Esophagus (tissue), 2 donors: ENCODE results near the gene NEURL4. TPM values are rescaled to one million over a fixed set of nuclear protein-coding genes. Genes with fewer than 3 reads are reported as not detected.

Experiments
- polyA plus RNA-seq, 2 donors: library from polyadenylated mRNA; stranded (reverse); fragments of 200-250 nt; gene quantifications; one replicate each; pipeline ENCODE4 v1.2.3, GENCODE V29; 2013
- donor health status: healthy with polysubstance abuse.
- donor health status: Bipolar disorder and iron deficiency.

The NEURL4 gene
- polyA plus RNA-seq, 2 donors: 15.7 to 32.1 TPM

Other genes with a start within 250 kb of the NEURL4 start
- gene CLEC10A, start 249.1 kb downstream of the NEURL4 start, polyA plus RNA-seq: 1 to 10 TPM; 1.7 to 6.0 TPM
- under 1 TPM; 0.24 to 1.00 TPM for gene ASGR2, start 214.5 kb downstream of the NEURL4 start, polyA plus RNA-seq
- gene ASGR1, start 150.0 kb downstream of the NEURL4 start, polyA plus RNA-seq: 1 to 10 TPM in 1 of 2 donors, under 1 TPM in 1; 0.84 to 2.0 TPM
- 10 to 100 TPM in 1 of 2 donors, 1 to 10 TPM in 1; 3.2 to 11.8 TPM for gene DLG4, start 109.5 kb downstream of the NEURL4 start, polyA plus RNA-seq
- gene ACADVL, start 109.4 kb downstream of the NEURL4 start, polyA plus RNA-seq: 100 to 1,000 TPM; 484 to 979 TPM
- gene DVL2, start 94.8 kb downstream of the NEURL4 start, polyA plus RNA-seq: 10 to 100 TPM; 20.8 to 32.2 TPM
- gene PHF23, start 89.9 kb downstream of the NEURL4 start, polyA plus RNA-seq: 10 to 100 TPM; 22.4 to 29.6 TPM
- gene GABARAP, start 86.9 kb downstream of the NEURL4 start, polyA plus RNA-seq: 100 to 1,000 TPM; 354 to 393 TPM
- gene CTDNEP1, start 77.6 kb downstream of the NEURL4 start, polyA plus RNA-seq: 10 to 100 TPM; 42.4 to 58.5 TPM
- gene ELP5, start 77.1 kb downstream of the NEURL4 start, polyA plus RNA-seq: 10 to 100 TPM; 14.7 to 39.0 TPM
- 100 to 1,000 TPM; 271 to 275 TPM for gene CLDN7, start 66.9 kb downstream of the NEURL4 start, polyA plus RNA-seq
- 1 to 10 TPM; 5.4 to 7.6 TPM for gene SLC2A4, start 47.6 kb downstream of the NEURL4 start, polyA plus RNA-seq
- 10 to 100 TPM in 1 of 2 donors, 1 to 10 TPM in 1; 2.8 to 13.0 TPM for gene YBX2, start 34.7 kb downstream of the NEURL4 start, polyA plus RNA-seq
- 100 to 1,000 TPM; 597 to 599 TPM for gene EIF5A, start 21.7 kb downstream of the NEURL4 start, polyA plus RNA-seq
- 10 to 100 TPM; 54.5 to 56.5 TPM for gene GPS2, start 14.0 kb downstream of the NEURL4 start, polyA plus RNA-seq
- gene ACAP1, start 7.2 kb upstream of the NEURL4 start, polyA plus RNA-seq: 1 to 10 TPM; 5.3 to 9.7 TPM
- gene KCTD11, start 22.8 kb upstream of the NEURL4 start, polyA plus RNA-seq: 10 to 100 TPM; 39.3 to 75.9 TPM
- gene TMEM95, start 25.8 kb upstream of the NEURL4 start, polyA plus RNA-seq: under 1 TPM in 1 of 2 donors, not detected in 1; 0.18 TPM
- gene TNK1, start 51.8 kb upstream of the NEURL4 start, polyA plus RNA-seq: 1 to 10 TPM; 6.1 to 9.3 TPM
- 10 to 100 TPM; 24.7 to 31.0 TPM for gene PLSCR3, start 65.2 kb upstream of the NEURL4 start, polyA plus RNA-seq
- 100 to 1,000 TPM; 105 to 158 TPM for gene TMEM256, start 74.8 kb upstream of the NEURL4 start, polyA plus RNA-seq
- gene NLGN2, start 78.5 kb upstream of the NEURL4 start, polyA plus RNA-seq: 1 to 10 TPM; 4.2 to 5.5 TPM
- not detected for gene SPEM1, start 91.0 kb upstream of the NEURL4 start, polyA plus RNA-seq
- not detected for gene SPEM2, start 96.3 kb upstream of the NEURL4 start, polyA plus RNA-seq
- gene SPEM3, start 99.5 kb upstream of the NEURL4 start, polyA plus RNA-seq: not detected
- 1 to 10 TPM; 6.8 to 9.8 TPM for gene TMEM102, start 106.1 kb upstream of the NEURL4 start, polyA plus RNA-seq
- 10 to 100 TPM in 1 of 2 donors, 1 to 10 TPM in 1; 5.6 to 16.5 TPM for gene FGF11, start 110.2 kb upstream of the NEURL4 start, polyA plus RNA-seq
- gene CHRNB1, start 115.7 kb upstream of the NEURL4 start, polyA plus RNA-seq: 1 to 10 TPM; 7.0 to 7.4 TPM
- gene ZBTB4, start 150.3 kb upstream of the NEURL4 start, polyA plus RNA-seq: 10 to 100 TPM; 15.5 to 19.1 TPM
- under 1 TPM in 1 of 2 donors, not detected in 1; 0.01 TPM for gene SLC35G6, start 152.1 kb upstream of the NEURL4 start, polyA plus RNA-seq
- gene POLR2A, start 155.0 kb upstream of the NEURL4 start, polyA plus RNA-seq: 10 to 100 TPM; 33.8 to 56.6 TPM
- gene TNFSF12, start 219.7 kb upstream of the NEURL4 start, polyA plus RNA-seq: 10 to 100 TPM in 1 of 2 donors, 1 to 10 TPM in 1; 8.0 to 13.0 TPM
- 1 to 10 TPM; 5.4 to 5.6 TPM for gene TNFSF13, start 229.4 kb upstream of the NEURL4 start, polyA plus RNA-seq
- gene SENP3, start 232.6 kb upstream of the NEURL4 start, polyA plus RNA-seq: 10 to 100 TPM; 21.6 to 33.6 TPM